ENCODE measurements around the gene SP1. TPM values are rescaled to one million over a fixed set of nuclear protein-coding genes. Genes with fewer than 3 reads are reported as not detected.

The SP1 gene
- total RNA-seq, 1 donor, result 50.3 TPM

DNA sequence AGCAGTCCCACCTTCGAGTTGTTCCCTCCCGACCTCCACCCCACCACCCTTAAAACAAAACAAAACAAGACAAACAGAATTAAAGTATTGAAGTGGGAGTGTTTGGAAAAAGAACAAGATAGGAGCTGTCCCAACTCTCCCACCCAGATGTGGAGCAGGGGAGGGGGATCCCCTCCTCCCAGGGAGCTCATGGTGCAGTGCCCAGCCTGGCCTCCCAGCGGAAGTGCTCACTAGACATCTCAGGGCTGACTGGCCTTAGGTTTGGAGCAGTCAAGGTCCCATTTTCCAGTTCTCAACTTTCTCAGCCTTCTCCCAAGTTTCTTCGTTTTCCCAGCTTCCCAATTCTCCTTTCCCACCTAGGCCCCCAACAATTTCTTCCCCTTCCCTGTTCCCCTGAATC, 46.7 kb upstream of the SP1 start:
- TF ChIP-seq, protein P1, sequence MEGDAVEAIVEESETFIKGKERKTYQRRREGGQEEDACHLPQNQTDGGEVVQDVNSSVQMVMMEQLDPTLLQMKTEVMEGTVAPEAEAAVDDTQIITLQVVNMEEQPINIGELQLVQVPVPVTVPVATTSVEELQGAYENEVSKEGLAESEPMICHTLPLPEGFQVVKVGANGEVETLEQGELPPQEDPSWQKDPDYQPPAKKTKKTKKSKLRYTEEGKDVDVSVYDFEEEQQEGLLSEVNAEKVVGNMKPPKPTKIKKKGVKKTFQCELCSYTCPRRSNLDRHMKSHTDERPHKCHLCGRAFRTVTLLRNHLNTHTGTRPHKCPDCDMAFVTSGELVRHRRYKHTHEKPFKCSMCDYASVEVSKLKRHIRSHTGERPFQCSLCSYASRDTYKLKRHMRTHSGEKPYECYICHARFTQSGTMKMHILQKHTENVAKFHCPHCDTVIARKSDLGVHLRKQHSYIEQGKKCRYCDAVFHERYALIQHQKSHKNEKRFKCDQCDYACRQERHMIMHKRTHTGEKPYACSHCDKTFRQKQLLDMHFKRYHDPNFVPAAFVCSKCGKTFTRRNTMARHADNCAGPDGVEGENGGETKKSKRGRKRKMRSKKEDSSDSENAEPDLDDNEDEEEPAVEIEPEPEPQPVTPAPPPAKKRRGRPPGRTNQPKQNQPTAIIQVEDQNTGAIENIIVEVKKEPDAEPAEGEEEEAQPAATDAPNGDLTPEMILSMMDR (IDR thresholded peaks at IDR 0.05; ENCODE audit: extremely low read depth, low read depth, low read length), result no peak
- Histone ChIP-seq H2AFZ (ENCODE audit: low read length) (no peak overlapping the region), H3K4me3 (ENCODE audit: insufficient read depth, low read length) (no peak overlapping the region), H4K20me1 (ENCODE audit: insufficient read depth, low read length) (no peaks in the 10 kb centered on the region), H3K36me3 (ENCODE audit: insufficient read depth, low read length) (no peaks in the 10 kb centered on the region), H3K4me1 (ENCODE audit: insufficient read depth, low read length) (no peaks in the 10 kb centered on the region), H3K9me3 (ENCODE audit: low read depth, low read length) (no peaks in the 10 kb centered on the region), H3K79me2 (ENCODE audit: insufficient read depth, low read length) (no peaks in the 10 kb centered on the region), H3K27ac (ENCODE audit: low read depth, low read length) (no peak overlapping the region), H3K27me3 (ENCODE audit: insufficient read depth, low read length) (peaks cover 54% of the 10 kb centered on the region), H3K4me2 (ENCODE audit: insufficient read depth, low read length) (no peak overlapping the region)
- peak; percentile 85 for DNase-seq (ENCODE audit: insufficient read length, low spot score, missing footprints)

DNA sequence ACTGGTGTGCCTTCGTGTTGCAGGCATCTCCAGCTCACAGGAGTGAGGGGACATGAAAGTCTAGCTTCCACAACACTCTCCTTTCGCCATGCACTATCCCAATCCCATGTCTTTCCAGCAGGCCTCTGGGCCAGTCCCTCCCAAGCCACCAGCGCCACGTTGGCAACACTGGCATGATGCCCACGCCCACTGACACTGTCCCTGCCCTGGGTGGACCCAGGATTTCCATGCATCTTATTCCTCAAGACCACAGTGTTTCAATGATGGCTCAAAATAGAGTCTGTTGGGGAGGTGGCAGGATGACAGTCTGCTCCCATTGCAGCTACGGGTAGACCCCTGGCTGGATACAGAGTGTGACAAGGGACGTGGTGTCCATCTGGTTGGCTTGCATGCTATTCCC, 46.1 kb upstream of the SP1 start:
- H3K4me3 ChIP-seq (ENCODE audit: insufficient read depth, low read length), result no peak overlapping the region
- H3K27me3 ChIP-seq (ENCODE audit: insufficient read depth, low read length), result peaks cover 60% of the 10 kb centered on the region
- TF ChIP-seq, protein P1 (IDR thresholded peaks at IDR 0.05; ENCODE audit: extremely low read depth, low read depth, low read length), result no peak
- peak; percentile 15 for DNase-seq (ENCODE audit: insufficient read length, low spot score, missing footprints)
- H3K9me3 ChIP-seq (ENCODE audit: low read depth, low read length), result no peaks in the 10 kb centered on the region
- H3K79me2 ChIP-seq (ENCODE audit: insufficient read depth, low read length), result no peaks in the 10 kb centered on the region
- H2AFZ ChIP-seq (ENCODE audit: low read length), result no peak overlapping the region
- H3K36me3 ChIP-seq (ENCODE audit: insufficient read depth, low read length), result no peaks in the 10 kb centered on the region
- H3K27ac ChIP-seq (ENCODE audit: low read depth, low read length), result no peak overlapping the region
- no peak overlapping the region for H3K4me2 ChIP-seq (ENCODE audit: insufficient read depth, low read length)
- H3K4me1 ChIP-seq (ENCODE audit: insufficient read depth, low read length), result no peaks in the 10 kb centered on the region
- H4K20me1 ChIP-seq (ENCODE audit: insufficient read depth, low read length), result no peaks in the 10 kb centered on the region

DNA sequence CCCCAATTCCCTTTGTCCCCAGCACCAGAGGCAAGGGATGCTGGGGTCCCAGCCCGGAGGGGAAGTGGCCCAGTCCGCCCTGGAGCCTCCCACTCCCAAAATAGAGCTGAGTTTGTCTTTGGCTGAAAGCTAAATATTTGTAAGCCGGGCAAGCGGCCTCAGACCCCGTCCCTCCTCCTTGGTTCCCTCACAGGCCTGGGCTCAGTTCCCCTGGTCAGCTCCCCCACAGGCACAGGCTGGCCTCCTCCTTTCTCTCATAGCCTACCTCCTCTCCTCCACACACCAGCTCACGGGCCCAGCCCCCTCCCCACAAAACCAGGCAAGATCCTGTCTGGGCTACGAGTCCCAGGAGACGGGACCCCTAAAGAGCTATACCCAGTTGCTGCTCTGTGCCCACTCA, 45.2 kb upstream of the SP1 start:
- DNase-seq (ENCODE audit: insufficient read length, low spot score, missing footprints), result peak; percentile 29
- H3K4me1 ChIP-seq (ENCODE audit: insufficient read depth, low read length), result no peaks in the 10 kb centered on the region
- no peaks in the 10 kb centered on the region for H3K9me3 ChIP-seq (ENCODE audit: low read depth, low read length)
- H3K27me3 ChIP-seq (ENCODE audit: insufficient read depth, low read length), result peaks cover 64% of the 10 kb centered on the region
- no peak overlapping the region for H3K4me2 ChIP-seq (ENCODE audit: insufficient read depth, low read length)
- H3K27ac ChIP-seq (ENCODE audit: low read depth, low read length), result no peak overlapping the region
- no peaks in the 10 kb centered on the region for H3K79me2 ChIP-seq (ENCODE audit: insufficient read depth, low read length)
- no peak overlapping the region for H2AFZ ChIP-seq (ENCODE audit: low read length)
- no peaks in the 10 kb centered on the region for H4K20me1 ChIP-seq (ENCODE audit: insufficient read depth, low read length)
- no peak overlapping the region for H3K4me3 ChIP-seq (ENCODE audit: insufficient read depth, low read length)
- TF ChIP-seq, protein P1 (IDR thresholded peaks at IDR 0.05; ENCODE audit: extremely low read depth, low read depth, low read length), result no peak
- H3K36me3 ChIP-seq (ENCODE audit: insufficient read depth, low read length), result no peaks in the 10 kb centered on the region

DNA sequence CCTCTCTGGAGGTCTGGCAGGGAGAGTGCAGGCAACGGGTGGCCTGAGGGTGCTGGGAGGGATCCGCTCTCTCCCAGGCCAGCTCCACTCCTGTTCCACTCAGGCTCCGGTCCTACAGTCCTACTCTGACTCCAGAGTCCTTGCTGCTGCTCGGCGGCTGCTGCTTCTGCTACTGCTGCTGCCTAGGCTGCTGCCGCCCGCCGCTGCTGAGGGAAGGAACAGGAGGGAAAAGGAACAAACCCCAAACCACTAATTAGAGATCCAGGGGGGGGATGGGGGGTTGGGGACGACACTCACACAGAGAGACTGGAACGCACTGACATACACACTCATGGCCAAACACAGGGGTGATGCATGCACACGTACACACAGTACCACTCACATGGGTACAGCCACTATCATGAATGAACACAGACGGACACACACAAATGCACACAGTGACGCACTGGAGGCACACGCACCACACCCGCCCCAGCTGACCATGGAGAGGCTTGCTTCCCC, 43.7 kb upstream of the SP1 start, which contains the start of gene SP7:
TSS of gene SP7 (minus strand) at position 174 of the 501 bp plus-strand sequence. CDS start 708 bp downstream, outside the sequence.
- no peak within 1 kb of the TSS for H3K27ac ChIP-seq (ENCODE audit: low read depth, low read length)
- peak within 1 kb of the TSS; percentile 11 for H3K4me2 ChIP-seq (ENCODE audit: insufficient read depth, low read length)
- DNase-seq (ENCODE audit: insufficient read length, low spot score, missing footprints), result peak; percentile 93
- no peak within 1 kb of the TSS for H3K4me3 ChIP-seq (ENCODE audit: insufficient read depth, low read length)
- no peaks in the 10 kb centered on the region for H3K4me1 ChIP-seq (ENCODE audit: insufficient read depth, low read length)
- peaks cover 60% of the 10 kb centered on the region for H3K27me3 ChIP-seq (ENCODE audit: insufficient read depth, low read length)
- H3K79me2 ChIP-seq (ENCODE audit: insufficient read depth, low read length), result no peaks in the 10 kb centered on the region
- no peak within 1 kb of the TSS for H2AFZ ChIP-seq (ENCODE audit: low read length)
- no peaks in the 10 kb centered on the region for H3K9me3 ChIP-seq (ENCODE audit: low read depth, low read length)
- TF ChIP-seq, protein P1 (IDR thresholded peaks at IDR 0.05; ENCODE audit: extremely low read depth, low read depth, low read length), result no peak
- no peaks in the 10 kb centered on the region for H4K20me1 ChIP-seq (ENCODE audit: insufficient read depth, low read length)
- H3K36me3 ChIP-seq (ENCODE audit: insufficient read depth, low read length), result no peaks in the 10 kb centered on the region
